Spleen (tissue), 7 donors: ENCODE results near the gene TEKTIP1.

Experiments
- POLR2A ChIP-seq, 3 donors: fragments of 450-650 bp; IDR thresholded peaks; one replicate each; pipeline ENCODE4 v1.5.1; 2017; ENCODE audit warnings: antibody characterized with exemption in 3 of 3, mild to moderate bottlenecking in 1 of 3
- POLR2AphosphoS5 ChIP-seq, 3 donors: sonication (generic); formaldehyde crosslinking; IDR thresholded peaks; one replicate each; pipeline ENCODE4 v1.5.1; 2017; ENCODE audit warnings: antibody characterized with exemption in 3 of 3
- TF ChIP-seq, protein P1 (sequence below), 11 experiments: fragments of 200-600 bp in 7 of 11; fragments of 450-650 bp in 4 of 11; sonication (generic) in 4 of 11; IDR thresholded peaks in 8 of 11; conservative IDR thresholded peaks in 3 of 11; 1 replicate in 7 of 11; 2 replicates in 4 of 11; pipeline versions ENCODE4 v1.4.0 to v1.8.0; 2016 to 2021; ENCODE audit warnings: antibody characterized with exemption in 11 of 11, inconsistent platforms in 4 of 11, mild to moderate bottlenecking in 1 of 11
- donor health status: DM: no; HTN: no; CAD: no; lungs with moderate emphysema.
- donor health status: DM: no; HTN: no; CAD: no.
- donor health status: DM: no; HTN: no; CAD: no.

DNA sequence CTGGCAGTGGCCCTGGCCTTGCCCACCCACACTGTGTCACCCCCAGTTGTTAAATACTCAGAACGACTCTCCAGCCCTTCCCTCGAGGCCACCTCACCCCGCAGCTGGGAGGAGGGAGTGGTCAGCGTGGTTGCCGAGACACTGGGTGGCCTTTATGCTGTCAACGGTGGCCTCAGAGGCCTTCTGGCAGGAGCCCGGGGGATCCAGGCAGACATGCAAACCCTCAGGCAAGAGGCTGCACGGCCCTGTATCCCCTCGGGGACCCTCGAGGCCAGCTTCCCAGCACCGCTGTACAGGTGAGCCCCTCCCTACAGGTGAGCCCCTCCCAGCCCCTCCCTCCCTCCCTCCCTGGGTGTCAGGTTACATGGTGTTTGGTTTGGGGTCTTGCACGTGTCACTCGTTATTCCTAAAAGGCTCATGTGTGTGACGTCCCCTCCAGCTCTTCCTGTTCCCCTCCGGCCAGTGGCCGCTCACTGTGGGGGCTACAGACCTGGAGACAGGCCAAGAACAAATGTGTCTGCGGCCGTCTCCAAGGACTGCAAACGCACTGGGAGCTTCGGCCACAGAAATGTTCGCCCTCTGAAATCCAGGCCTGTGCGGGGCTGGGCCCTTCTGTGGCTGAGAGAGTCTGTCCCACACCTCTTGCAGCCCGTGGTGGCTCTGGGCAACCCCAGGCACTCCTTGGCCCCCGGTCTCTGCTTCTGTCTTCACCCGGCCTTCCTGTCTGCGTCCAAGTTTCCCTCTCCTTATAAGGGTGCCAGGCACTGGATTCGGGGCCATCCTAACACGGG lies at the start of gene TEKTIP1:
- peak; percentile 7 to 60 (median 33) for TF ChIP-seq POLR2AphosphoS5 (IDR thresholded peaks at IDR 0.05)
- TF ChIP-seq, protein P1, sequence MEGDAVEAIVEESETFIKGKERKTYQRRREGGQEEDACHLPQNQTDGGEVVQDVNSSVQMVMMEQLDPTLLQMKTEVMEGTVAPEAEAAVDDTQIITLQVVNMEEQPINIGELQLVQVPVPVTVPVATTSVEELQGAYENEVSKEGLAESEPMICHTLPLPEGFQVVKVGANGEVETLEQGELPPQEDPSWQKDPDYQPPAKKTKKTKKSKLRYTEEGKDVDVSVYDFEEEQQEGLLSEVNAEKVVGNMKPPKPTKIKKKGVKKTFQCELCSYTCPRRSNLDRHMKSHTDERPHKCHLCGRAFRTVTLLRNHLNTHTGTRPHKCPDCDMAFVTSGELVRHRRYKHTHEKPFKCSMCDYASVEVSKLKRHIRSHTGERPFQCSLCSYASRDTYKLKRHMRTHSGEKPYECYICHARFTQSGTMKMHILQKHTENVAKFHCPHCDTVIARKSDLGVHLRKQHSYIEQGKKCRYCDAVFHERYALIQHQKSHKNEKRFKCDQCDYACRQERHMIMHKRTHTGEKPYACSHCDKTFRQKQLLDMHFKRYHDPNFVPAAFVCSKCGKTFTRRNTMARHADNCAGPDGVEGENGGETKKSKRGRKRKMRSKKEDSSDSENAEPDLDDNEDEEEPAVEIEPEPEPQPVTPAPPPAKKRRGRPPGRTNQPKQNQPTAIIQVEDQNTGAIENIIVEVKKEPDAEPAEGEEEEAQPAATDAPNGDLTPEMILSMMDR (IDR thresholded peaks at IDR 0.05 in 8 of 11, conservative IDR thresholded peaks at IDR 0.05 in 3 of 11) = no peak
- no peak for TF ChIP-seq POLR2A (IDR thresholded peaks at IDR 0.05)
